ENCODE data around the gene WASF2.

Gene WASF2

GRCh38 chr1:27380766-27381733 is 108.9 kb downstream of the WASF2 start:
- no peak for DNase-seq (ENCODE audit: low spot score)
- no peak for TF ChIP-seq CTCF (IDR thresholded peaks at IDR 0.05; ENCODE audit: extremely low read depth, missing control alignments)

- no peak for TF ChIP-seq CTCF (IDR thresholded peaks at IDR 0.05; ENCODE audit: extremely low read depth, missing control alignments)
- DNase-seq (ENCODE audit: low spot score): no peak
Observed at GRCh38 chr1:27380224-27380623, 109.7 kb downstream of the WASF2 start.

- no peak for TF ChIP-seq CTCF (IDR thresholded peaks at IDR 0.05; ENCODE audit: extremely low read depth, missing control alignments)
- no peak for DNase-seq (ENCODE audit: low spot score)
Observed at GRCh38 chr1:27379564-27380122, 110.3 kb downstream of the WASF2 start.

- no peak for TF ChIP-seq CTCF (IDR thresholded peaks at IDR 0.05; ENCODE audit: extremely low read depth, missing control alignments)
- DNase-seq (ENCODE audit: low spot score): no peak
Observed at GRCh38 chr1:27377760-27378495, 112.0 kb downstream of the WASF2 start.

- DNase-seq (ENCODE audit: low spot score): no peak
- no peak for TF ChIP-seq CTCF (IDR thresholded peaks at IDR 0.05; ENCODE audit: extremely low read depth, missing control alignments)
Observed at GRCh38 chr1:27374362-27375086, 115.4 kb downstream of the WASF2 start, which contains the start of gene FCN3. Gene FCN3 (minus strand): TSS chr1:27374824. CDS start chr1:27374818, 6 bp downstream.

- no peak for DNase-seq (ENCODE audit: low spot score)
- no peak for TF ChIP-seq CTCF (IDR thresholded peaks at IDR 0.05; ENCODE audit: extremely low read depth, missing control alignments)
Observed at GRCh38 chr1:27372808-27373690, 116.9 kb downstream of the WASF2 start.

All from GM20000 (cell line).